Measurements from ENCODE around the gene MLLT1. TPM values are rescaled to one million over a fixed set of nuclear protein-coding genes. Genes with fewer than 3 reads are reported as not detected.

MLLT1 gene
- total RNA-seq, 4 donors from 2014 or later, result 13.9 to 37.7 (median 24.4) TPM

GRCh38 chr19:6234527-6234926, 45.2 kb downstream of the MLLT1 start:
- intact Hi-C loops (cut with DNase I; ENCODE audit: low total_unique reads), result no loop called here
- in situ Hi-C loops (cut with MboI; ENCODE audit: low sequenced_read_pairs in 4 of 4), result no loop called here
- H3K27me3 ChIP-seq, result no peaks in the 10 kb centered on the region
- H3K4me3 ChIP-seq, result no peak overlapping the region
- TF ChIP-seq POLR2A (IDR thresholded peaks at IDR 0.05) (no peak), CTCF (IDR thresholded peaks at IDR 0.05 in 4 of 5, conservative IDR thresholded peaks at IDR 0.05 in 1 of 5) (no peak)
- H3K4me1 ChIP-seq, result peaks cover 68 to 72% of the 10 kb centered on the region in 2 donors
- H3K27ac ChIP-seq, result peak overlapping the region; percentile 66 to 80 (median 71)
- H3K9me3 ChIP-seq, result no peaks in the 10 kb centered on the region
- peaks cover 0 to 10% of the 10 kb centered on the region in 2 donors for H3K36me3 ChIP-seq
- DNase-seq, result no peak
- ATAC-seq, result no peak

GRCh38 chr19:6233827-6234511, 45.8 kb downstream of the MLLT1 start:
- Histone ChIP-seq H3K36me3 (peaks cover 0 to 10% of the 10 kb centered on the region in 2 donors), H3K27ac (peak overlapping the region; percentile 66 to 80 (median 71)), H3K4me1 (peaks cover 62 to 66% of the 10 kb centered on the region in 2 donors), H3K9me3 (no peaks in the 10 kb centered on the region), H3K27me3 (no peaks in the 10 kb centered on the region), H3K4me3 (peak overlapping the region in 2 of 4 donors; percentile 0 to 29)
- intact Hi-C loops (cut with DNase I; ENCODE audit: low total_unique reads) (no loop called here), in situ Hi-C loops (cut with MboI; ENCODE audit: low sequenced_read_pairs in 4 of 4) (no loop called here)
- TF ChIP-seq CTCF (IDR thresholded peaks at IDR 0.05 in 4 of 5, conservative IDR thresholded peaks at IDR 0.05 in 1 of 5) (no peak), POLR2A (IDR thresholded peaks at IDR 0.05) (peak in 1 of 2 donors; percentile 17)
- ATAC-seq (peak; percentile 49 to 54), DNase-seq (peak; percentile 62 to 70)

- Histone ChIP-seq H3K4me1 (peaks cover 55 to 59% of the 10 kb centered on the region in 2 donors), H3K27me3 (no peaks in the 10 kb centered on the region), H3K9me3 (no peaks in the 10 kb centered on the region), H3K4me3 (peak overlapping the region in 3 of 4 donors; percentile 0 to 29 (median 13)), H3K36me3 (peaks cover 0 to 10% of the 10 kb centered on the region in 2 donors), H3K27ac (peak overlapping the region; percentile 66 to 80 (median 71))
- in situ Hi-C loops (cut with MboI; ENCODE audit: low sequenced_read_pairs in 4 of 4), result no loop called here
- DNase-seq (peak; percentile 35 to 59), ATAC-seq (peak; percentile 61 to 73)
- intact Hi-C loops (cut with DNase I; ENCODE audit: low total_unique reads), result no loop called here
- no peak for TF ChIP-seq POLR2A (IDR thresholded peaks at IDR 0.05)
- TF ChIP-seq CTCF (IDR thresholded peaks at IDR 0.05 in 4 of 5, conservative IDR thresholded peaks at IDR 0.05 in 1 of 5), result no peak
Measured at GRCh38 chr19:6233056-6233826, 46.5 kb downstream of the MLLT1 start.

GRCh38 chr19:6232601-6233055, 47.1 kb downstream of the MLLT1 start:
- in situ Hi-C loops (cut with MboI; ENCODE audit: low sequenced_read_pairs in 4 of 4) (no loop called here), intact Hi-C loops (cut with DNase I; ENCODE audit: low total_unique reads) (no loop called here)
- DNase-seq, result no peak
- H3K9me3 ChIP-seq, result no peaks in the 10 kb centered on the region
- peak overlapping the region; percentile 66 to 80 (median 71) for H3K27ac ChIP-seq
- peak overlapping the region in 2 of 4 donors; percentile 0 to 28 for H3K4me3 ChIP-seq
- no peak for TF ChIP-seq CTCF (IDR thresholded peaks at IDR 0.05 in 4 of 5, conservative IDR thresholded peaks at IDR 0.05 in 1 of 5)
- ATAC-seq, result no peak
- peaks cover 0 to 10% of the 10 kb centered on the region in 2 donors for H3K36me3 ChIP-seq
- H3K4me1 ChIP-seq, result peaks cover 49 to 53% of the 10 kb centered on the region in 2 donors
- H3K27me3 ChIP-seq, result no peaks in the 10 kb centered on the region

Measured in gastrocnemius medialis (tissue), 4 donors.